B cell (primary cell): Measurements from ENCODE around the gene PEX13. TPM values are rescaled to one million over a fixed set of nuclear protein-coding genes. Genes with fewer than 3 reads are reported as not detected.

Experiments used
- ATAC-seq: fragments of 200-7000 bp; cut with Tn5 transposase; one replicate; pipeline ENCODE4 v1.10.0; 2021; ENCODE audit warnings: low read depth, mild to moderate bottlenecking, moderate number of reproducible peaks, moderate library complexity
- CTCF ChIA-PET: fragments of 350-600 bp; sonication (Branson Sonifier 250); formaldehyde crosslinking; loops from one replicate; lab custom pipeline; 2021; ENCODE audit warnings: antibody characterized with exemption, inconsistent platforms; lab: Charles Lee
- POLR2A ChIA-PET: fragments of 350-600 bp; sonication (Branson Sonifier 250); formaldehyde crosslinking; loops from one replicate; lab custom pipeline; 2021; ENCODE audit warnings: antibody characterized with exemption; lab: Charles Lee
- DNase-seq: peaks from one replicate; pipeline ENCODE4 v3.0.0; 2013
- H2AFZ ChIP-seq: 2 replicates; pipeline ENCODE4 v1.6.1; 2012; ENCODE audit warnings: mild to moderate bottlenecking, low read depth, low read length; ENCODE audit not compliant: insufficient read depth, poor library complexity, severe bottlenecking
- H3K27ac ChIP-seq, 2 donors: 1 replicate in 1 of 2; 2 replicates in 1 of 2; pipeline ENCODE4 v1.5.1; 2012 to 2013; ENCODE audit warnings: low read length in 2 of 2, mild to moderate bottlenecking in 2 of 2, moderate library complexity in 1 of 2
- H3K27me3 ChIP-seq, 4 experiments: fragments of 200-600 bp in 1 of 4; sonication (generic) in 1 of 4; replicated peaks in 1 of 4; 1 replicate in 2 of 4; 2 replicates in 2 of 4; pipeline versions ENCODE4 v1.6.1 to v1.7.0; 2013 to 2016; ENCODE audit warnings: low read length in 3 of 4, mild to moderate bottlenecking in 2 of 4, mixed read lengths in 1 of 4, moderate library complexity in 1 of 4; ENCODE audit not compliant: insufficient read depth in 4 of 4, control insufficient read depth in 3 of 4; ENCODE audit errors: control extremely low read depth in 1 of 4
- H3K36me3 ChIP-seq, 2 experiments: replicated peaks in 1 of 2; 1 replicate in 1 of 2; 2 replicates in 1 of 2; pipeline versions ENCODE4 v1.6.1 to v1.7.1; 2013; ENCODE audit warnings: low read length in 1 of 2; ENCODE audit not compliant: insufficient read depth in 2 of 2, control insufficient read depth in 1 of 2; ENCODE audit errors: control extremely low read depth in 1 of 2, extremely low read depth in 1 of 2
- H3K4me1 ChIP-seq, 2 donors: fragments of 200-600 bp in 1 of 2; sonication (generic) in 1 of 2; 1 replicate in 1 of 2; 2 replicates in 1 of 2; pipeline versions ENCODE4 v1.5.1 to v1.6.1; 2013 to 2017; ENCODE audit warnings: low read length in 2 of 2; ENCODE audit not compliant: control insufficient read depth in 2 of 2, insufficient read depth in 2 of 2
- H3K4me2 ChIP-seq: replicated peaks from 2 replicates; pipeline ENCODE3; 2012; ENCODE audit warnings: mild to moderate bottlenecking, low read depth, low read length; ENCODE audit not compliant: poor library complexity, severe bottlenecking
- H3K4me3 ChIP-seq, 5 experiments: fragments of 200-600 bp in 1 of 5; sonication (generic) in 1 of 5; 1 replicate in 3 of 5; 2 replicates in 2 of 5; pipeline versions ENCODE4 v1.5.1 to v1.7.0; 2011 to 2016; ENCODE audit warnings: low read length in 4 of 5, mild to moderate bottlenecking in 4 of 5, low read depth in 2 of 5, control low read depth in 1 of 5, moderate library complexity in 1 of 5; ENCODE audit not compliant: insufficient read depth in 1 of 5; ENCODE audit errors: control extremely low read depth in 1 of 5, extremely low read depth in 1 of 5
- H3K79me2 ChIP-seq: fragments of 200-600 bp; sonication (generic); one replicate; pipeline ENCODE4 v1.6.0; 2016; ENCODE audit warnings: low read length; ENCODE audit not compliant: control insufficient read depth, insufficient read depth
- H3K9ac ChIP-seq: fragments of 200-600 bp; sonication (generic); 2 replicates; pipeline ENCODE4 v1.6.1; 2017; ENCODE audit warnings: mild to moderate bottlenecking, low read length, moderate library complexity
- H3K9me3 ChIP-seq, 3 donors: one replicate each; pipeline versions ENCODE4 v1.6.1 to v1.7.1; 2013; ENCODE audit warnings: low read length in 2 of 3; ENCODE audit not compliant: control insufficient read depth in 2 of 3, insufficient read depth in 1 of 3; ENCODE audit errors: control extremely low read depth in 1 of 3
- H4K20me1 ChIP-seq: 2 replicates; pipeline ENCODE4 v1.6.0; 2012; ENCODE audit warnings: mild to moderate bottlenecking, low read length; ENCODE audit not compliant: insufficient read depth, control insufficient read depth, poor library complexity, severe bottlenecking
- H3K27ac Mint-ChIP-seq: one replicate; pipeline ENCODE4 v1.8.0; 2021; ENCODE audit warnings: mixed read lengths
- H3K27me3 Mint-ChIP-seq: one replicate; pipeline ENCODE4 v1.8.0; 2021; ENCODE audit warnings: mixed read lengths
- H3K4me1 Mint-ChIP-seq: one replicate; pipeline ENCODE4 v1.8.0; 2021; ENCODE audit warnings: mixed read lengths
- H3K4me3 Mint-ChIP-seq: one replicate; pipeline ENCODE4 v1.8.0; 2021; ENCODE audit warnings: mixed read lengths
- H3K9me3 Mint-ChIP-seq: one replicate; pipeline ENCODE4 v1.8.0; 2022; ENCODE audit warnings: mixed read lengths; ENCODE audit not compliant: insufficient read depth
- EZH2 ChIP-seq: IDR thresholded peaks from 2 replicates; pipeline ENCODE4 v1.6.1; 2012; ENCODE audit warnings: borderline replicate concordance, low read depth, mild to moderate bottlenecking, moderate library complexity, low read length; ENCODE audit not compliant: insufficient read depth, poor library complexity, severe bottlenecking
- intact Hi-C: fragments of 100-400 bp; cut with micrococcal nuclease; formaldehyde crosslinking; loops from one replicate; pipeline ENCODE4 v1.10.0; 2022
- polyA plus RNA-seq: library from polyadenylated mRNA; depleted of rRNA; stranded (reverse); fragments of >200 nt; gene quantifications from 2 replicates; pipeline ENCODE4 v1.2.3, GENCODE V29; 2012
- total RNA-seq, 2 donors: library from RNA; stranded (reverse); fragments of 120-200 nt in 1 of 2; gene quantifications; 1 replicate in 1 of 2; 2 replicates in 1 of 2; pipeline versions ENCODE4 v1.2.3 to v1.2.4, GENCODE V29; 2013 to 2022
- TF ChIP-seq, protein P1 (sequence below): fragments of 200-600 bp; IDR thresholded peaks from one replicate; pipeline ENCODE4 v1.8.0; 2022; ENCODE audit warnings: antibody characterized with exemption, mild to moderate bottlenecking

Gene PEX13
- total and polyA plus RNA-seq, 2 donors (not counting 1 experiment from before 2014, with no cell fraction given), result 6.1 to 19.8 TPM

DNA sequence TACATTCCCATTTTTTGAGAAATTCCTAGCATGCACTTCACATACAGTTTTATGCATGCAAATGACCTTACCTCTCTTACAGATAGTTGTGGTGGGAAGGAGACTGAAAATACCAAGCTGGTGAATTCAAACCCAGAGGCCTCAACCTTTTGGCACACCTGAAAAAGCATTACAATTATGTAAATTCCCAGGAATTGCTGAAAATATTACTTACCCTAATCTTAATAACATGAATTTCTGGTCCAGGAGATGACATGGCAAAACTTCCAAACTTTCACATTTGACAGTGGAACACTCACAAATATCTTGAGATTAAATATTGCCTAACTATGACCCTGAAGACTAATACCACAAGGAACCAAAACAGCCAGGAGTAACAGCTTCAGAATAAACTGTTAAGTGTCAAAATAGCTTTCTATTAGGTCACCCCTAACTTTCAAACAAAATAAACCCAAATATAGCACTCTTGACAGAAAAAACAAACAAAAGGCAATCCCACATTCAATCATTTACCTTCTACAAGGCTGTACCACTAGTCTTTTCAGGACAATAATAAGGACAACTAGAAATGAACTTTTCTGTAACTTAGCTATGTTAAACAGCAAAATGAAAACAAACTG is 10.9 kb upstream of the PEX13 start:
- H3K9me3 Mint-ChIP-seq, result no peaks in the 10 kb centered on the region
- intact Hi-C loops, result no loop called here
- H3K27me3 ChIP-seq, result no peaks in the 10 kb centered on the region
- no peak overlapping the region for H3K27ac ChIP-seq
- ATAC-seq (no peak), DNase-seq (no peak)
- no peaks in the 10 kb centered on the region for H3K4me1 Mint-ChIP-seq
- no peak for TF ChIP-seq EZH2
- TF ChIP-seq, protein P1, sequence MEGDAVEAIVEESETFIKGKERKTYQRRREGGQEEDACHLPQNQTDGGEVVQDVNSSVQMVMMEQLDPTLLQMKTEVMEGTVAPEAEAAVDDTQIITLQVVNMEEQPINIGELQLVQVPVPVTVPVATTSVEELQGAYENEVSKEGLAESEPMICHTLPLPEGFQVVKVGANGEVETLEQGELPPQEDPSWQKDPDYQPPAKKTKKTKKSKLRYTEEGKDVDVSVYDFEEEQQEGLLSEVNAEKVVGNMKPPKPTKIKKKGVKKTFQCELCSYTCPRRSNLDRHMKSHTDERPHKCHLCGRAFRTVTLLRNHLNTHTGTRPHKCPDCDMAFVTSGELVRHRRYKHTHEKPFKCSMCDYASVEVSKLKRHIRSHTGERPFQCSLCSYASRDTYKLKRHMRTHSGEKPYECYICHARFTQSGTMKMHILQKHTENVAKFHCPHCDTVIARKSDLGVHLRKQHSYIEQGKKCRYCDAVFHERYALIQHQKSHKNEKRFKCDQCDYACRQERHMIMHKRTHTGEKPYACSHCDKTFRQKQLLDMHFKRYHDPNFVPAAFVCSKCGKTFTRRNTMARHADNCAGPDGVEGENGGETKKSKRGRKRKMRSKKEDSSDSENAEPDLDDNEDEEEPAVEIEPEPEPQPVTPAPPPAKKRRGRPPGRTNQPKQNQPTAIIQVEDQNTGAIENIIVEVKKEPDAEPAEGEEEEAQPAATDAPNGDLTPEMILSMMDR, result no peak
- ChIA-PET POLR2A (interaction anchor here (1.5 kb wide), 1 partner anchor 11 kb away, joined by 4 read pairs; the partner anchor contains the start of genes PEX13 and PUS10), CTCF (interaction anchor here (1.1 to 2.0 kb wide), 2 partner anchors 8 to 92 kb away, joined by 3 to 8 read pairs; no protein-coding TSS in a partner anchor)
- H3K4me2 ChIP-seq, result no peak overlapping the region
- H3K4me3 ChIP-seq, result no peak overlapping the region
- H3K4me3 Mint-ChIP-seq, result no peak overlapping the region
- no peak overlapping the region for H3K27ac Mint-ChIP-seq
- H4K20me1 ChIP-seq, result no peaks in the 10 kb centered on the region
- no peaks in the 10 kb centered on the region for H3K27me3 Mint-ChIP-seq
- H3K4me1 ChIP-seq, result no peaks in the 10 kb centered on the region
- peaks cover 0 to 2% of the 10 kb centered on the region in 2 experiments for H3K36me3 ChIP-seq
- no peaks in the 10 kb centered on the region for H3K79me2 ChIP-seq
- no peak overlapping the region for H2AFZ ChIP-seq
- no peak overlapping the region for H3K9ac ChIP-seq
- H3K9me3 ChIP-seq, result no peaks in the 10 kb centered on the region

DNA sequence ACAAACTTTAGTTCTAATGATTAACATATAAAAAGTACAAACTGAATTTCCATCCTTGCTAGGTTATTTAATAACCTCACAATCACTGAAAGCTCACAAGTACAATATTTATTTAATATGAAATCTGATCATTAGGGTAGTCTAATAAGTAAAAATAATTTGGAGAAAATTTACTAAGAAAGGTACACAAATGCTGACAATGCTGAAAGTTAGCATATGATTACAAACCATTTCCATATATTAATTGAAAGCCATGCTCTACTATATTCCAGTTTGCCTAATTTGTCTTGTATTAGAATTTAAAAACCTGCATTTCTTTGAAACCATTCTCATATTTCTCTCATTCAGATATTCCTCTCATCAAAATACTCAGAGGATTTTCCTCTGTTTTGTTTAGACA is 8.2 kb upstream of the PEX13 start:
- intact Hi-C loops, result no loop called here
- Histone ChIP-seq H3K9me3 (no peaks in the 10 kb centered on the region), H3K36me3 (peaks cover 0 to 2% of the 10 kb centered on the region in 2 experiments), H3K9ac (no peak overlapping the region), H3K4me3 (no peak overlapping the region), H4K20me1 (no peaks in the 10 kb centered on the region), H3K4me1 (no peaks in the 10 kb centered on the region), H3K27me3 (no peaks in the 10 kb centered on the region), H3K4me2 (no peak overlapping the region), H3K79me2 (no peaks in the 10 kb centered on the region), H3K27ac (no peak overlapping the region), H2AFZ (no peak overlapping the region)
- TF ChIP-seq EZH2, result no peak
- TF ChIP-seq, protein P1, result no peak
- Mint-ChIP-seq H3K4me1 (no peaks in the 10 kb centered on the region), H3K4me3 (no peak overlapping the region), H3K27ac (no peak overlapping the region), H3K27me3 (no peaks in the 10 kb centered on the region), H3K9me3 (no peaks in the 10 kb centered on the region)
- no peak for DNase-seq
- POLR2A ChIA-PET, result no interaction called here
- no peak for ATAC-seq
- CTCF ChIA-PET, result no interaction called here
